Hepatocyte (in vitro differentiated cells): ENCODE results near the gene ITPKB. TPM values are rescaled to one million over a fixed set of nuclear protein-coding genes. Genes with fewer than 3 reads are reported as not detected.

ENCODE experiments used
- DNase-seq: peaks from one replicate; pipeline ENCODE4 v3.0.0-alpha.2; 2016; ENCODE audit warnings: low spot score
- H2AFZ ChIP-seq: fragments of 200-600 bp; sonication (generic); 2 replicates; pipeline ENCODE4 v1.6.0; 2016; ENCODE audit warnings: antibody characterized with exemption, mild to moderate bottlenecking
- H3K27ac ChIP-seq: fragments of 200-600 bp; sonication (generic); 2 replicates; pipeline ENCODE4 v1.5.1; 2016; ENCODE audit warnings: mild to moderate bottlenecking
- H3K27me3 ChIP-seq: fragments of 200-600 bp; sonication (generic); 2 replicates; pipeline ENCODE4 v1.6.1; 2016
- H3K36me3 ChIP-seq: fragments of 200-600 bp; sonication (generic); replicated peaks from 2 replicates; pipeline ENCODE4 v1.5.1; 2016; ENCODE audit warnings: low read depth; ENCODE audit not compliant: insufficient read depth
- H3K4me1 ChIP-seq: fragments of 200-600 bp; sonication (generic); 2 replicates; pipeline ENCODE4 v1.5.1; 2016; ENCODE audit warnings: mild to moderate bottlenecking, moderate library complexity; ENCODE audit not compliant: insufficient read depth
- H3K4me2 ChIP-seq: fragments of 200-600 bp; sonication (generic); 2 replicates; pipeline ENCODE4 v1.6.0; 2016
- H3K4me3 ChIP-seq: fragments of 200-600 bp; sonication (generic); 2 replicates; pipeline ENCODE4 v1.5.1; 2016; ENCODE audit warnings: mild to moderate bottlenecking
- H3K79me2 ChIP-seq: fragments of 200-600 bp; sonication (generic); 2 replicates; pipeline ENCODE4 v1.6.0; 2017; ENCODE audit warnings: mild to moderate bottlenecking
- H3K9me2 ChIP-seq: fragments of 200-600 bp; sonication (generic); replicated peaks from 2 replicates; pipeline ENCODE4 v1.6.0; 2017; ENCODE audit warnings: mild to moderate bottlenecking; ENCODE audit not compliant: insufficient read depth
- H3K9me3 ChIP-seq: fragments of 200-600 bp; sonication (generic); 2 replicates; pipeline ENCODE4 v1.5.1; 2016; ENCODE audit warnings: low read depth, mild to moderate bottlenecking
- H4K20me1 ChIP-seq: fragments of 200-600 bp; sonication (generic); 2 replicates; pipeline ENCODE4 v1.6.0; 2016; ENCODE audit warnings: mild to moderate bottlenecking; ENCODE audit not compliant: insufficient read depth, poor library complexity, severe bottlenecking
- CTCF ChIP-seq: fragments of 200-600 bp; sonication (generic); IDR thresholded peaks from 2 replicates; pipeline ENCODE4 v1.5.1; 2016; ENCODE audit warnings: antibody characterized with exemption, mild to moderate bottlenecking; ENCODE audit not compliant: poor library complexity
- EZH2 ChIP-seq: fragments of 200-600 bp; sonication (generic); IDR thresholded peaks from 2 replicates; pipeline ENCODE4 v1.6.1; 2016; ENCODE audit warnings: antibody characterized with exemption, mild to moderate bottlenecking, borderline replicate concordance
- EZH2phosphoT487 ChIP-seq: fragments of 200-600 bp; sonication (generic); IDR thresholded peaks from one replicate; pipeline ENCODE4 v1.6.1; 2018; ENCODE audit warnings: antibody characterized with exemption, mild to moderate bottlenecking, low read depth, moderate library complexity; ENCODE audit not compliant: unreplicated experiment, severe bottlenecking
- WGBS: methylation state at CpG from one replicate; pipeline ENCODE4 v1.1.6; 2016; ENCODE audit warnings: low lambda C conversion rate; ENCODE audit errors: missing lambda C conversion rate; 5-methylcytosine and 5-hydroxymethylcytosine counted together
- polyA plus RNA-seq: library from polyadenylated mRNA; unstranded; fragments of >200 nt; fragmentation: Nextera tagmentation; extraction: Ambion mirVana; gene quantifications from 2 replicates; pipeline ENCODE4 v1.2.1, GENCODE V29; 2016
- total RNA-seq: library from RNA; depleted of rRNA; stranded (reverse); fragments of >200 nt; gene quantifications from 2 replicates; pipeline ENCODE4 v1.2.3, GENCODE V29; 2014

ITPKB gene
- total and polyA plus RNA-seq, 2 experiments from 2014 or later, result 11.0 to 13.8 TPM

DNA sequence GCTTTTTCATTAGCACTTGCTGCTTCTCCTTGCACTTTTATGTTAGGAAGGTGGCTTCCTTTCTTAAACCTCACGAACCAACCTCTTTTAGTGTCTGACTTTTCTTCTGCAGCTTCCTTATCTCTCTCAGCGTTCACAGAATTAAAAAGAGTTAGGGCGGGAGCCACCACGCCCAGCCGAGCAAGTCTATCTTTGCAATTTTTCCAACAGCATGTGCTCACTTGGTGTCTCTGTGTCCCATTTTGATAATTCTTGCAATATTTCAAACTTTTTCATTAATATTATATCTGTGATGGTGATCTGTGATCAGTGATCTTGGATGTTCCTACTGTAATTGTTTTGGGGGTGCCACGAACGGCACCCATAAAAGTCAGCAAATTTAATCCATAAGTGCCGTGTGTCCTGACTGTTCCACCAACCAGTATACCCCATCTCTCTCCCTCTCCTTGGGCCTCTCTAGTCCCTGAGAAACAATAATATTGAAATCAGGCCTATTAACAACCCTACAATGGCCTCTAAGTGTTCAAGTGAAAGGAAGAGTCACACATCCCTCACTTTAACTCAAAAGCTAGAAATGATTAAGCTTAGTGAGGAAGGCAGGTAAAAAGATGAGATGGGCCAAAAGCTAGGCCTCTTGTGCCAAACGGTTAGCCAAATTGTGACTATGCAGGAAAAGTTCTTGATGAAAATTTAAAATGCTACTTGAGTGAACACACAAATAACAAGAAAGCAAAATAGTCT lies 15.9 kb upstream of the ITPKB start:
- TF ChIP-seq CTCF, result no peak
- TF ChIP-seq EZH2phosphoT487, result no peak
- TF ChIP-seq EZH2, result no peak
- H2AFZ ChIP-seq, result no peak overlapping the region
- DNase-seq, result no peak

DNA sequence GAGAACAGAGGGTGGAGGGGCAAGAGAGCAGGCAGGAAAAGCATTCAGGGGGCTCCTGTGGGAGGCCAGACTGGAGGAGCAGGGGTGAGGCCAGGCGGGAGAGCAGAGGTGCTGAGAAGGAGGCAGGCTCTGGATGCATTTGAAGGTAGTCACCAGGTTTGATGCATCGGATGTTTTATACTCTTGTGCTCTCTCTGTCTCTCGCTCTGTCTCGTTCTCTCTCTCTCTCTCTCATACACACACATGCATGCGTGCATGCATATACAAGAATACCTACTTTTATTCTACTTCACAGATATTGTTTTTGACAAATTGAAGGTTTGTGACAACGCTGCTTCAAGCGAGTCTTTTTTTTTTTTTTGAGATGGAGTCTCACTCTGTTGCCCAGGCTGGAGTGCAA lies 15.0 kb upstream of the ITPKB start:
- H3K4me1 ChIP-seq, result no peaks in the 10 kb centered on the region
- no peaks in the 10 kb centered on the region for H4K20me1 ChIP-seq
- WGBS, result 93% methylated on average over 7 of the region's 7 CpGs

More for the DNA sequence above, 15.9 kb upstream of the ITPKB start:
- no peak overlapping the region for H3K4me2 ChIP-seq
- no peaks in the 10 kb centered on the region for H3K27me3 ChIP-seq
- no peak overlapping the region for H3K4me3 ChIP-seq
- H4K20me1 ChIP-seq, result no peaks in the 10 kb centered on the region
- 80% methylated on average over 9 of the region's 9 CpGs for WGBS
- H3K36me3 ChIP-seq, result no peaks in the 10 kb centered on the region
- no peaks in the 10 kb centered on the region for H3K4me1 ChIP-seq
- H3K9me3 ChIP-seq, result no peaks in the 10 kb centered on the region
- no peaks in the 10 kb centered on the region for H3K9me2 ChIP-seq
- no peaks in the 10 kb centered on the region for H3K79me2 ChIP-seq
- H3K27ac ChIP-seq, result no peak overlapping the region

DNA sequence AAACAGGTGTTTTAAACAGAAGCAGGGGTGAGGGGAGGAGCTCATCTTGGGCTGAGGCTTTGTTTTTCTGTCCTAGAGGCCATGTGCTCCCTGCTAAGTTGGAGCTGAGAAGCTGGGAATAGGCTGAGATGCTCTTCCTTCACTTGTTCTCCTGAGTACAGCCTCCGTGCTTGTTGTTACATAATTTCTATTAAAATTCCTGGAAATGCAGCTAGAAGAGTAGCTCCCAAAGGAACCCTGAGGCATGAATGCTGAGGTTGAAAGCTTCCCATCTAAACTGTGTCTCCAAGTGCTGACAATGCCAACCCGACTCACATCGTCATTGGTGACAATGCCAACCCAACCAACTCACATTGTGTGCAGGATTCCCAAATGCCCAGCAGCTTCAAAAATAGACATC lies 12.6 kb upstream of the ITPKB start:
- H3K9me2 ChIP-seq, result no peaks in the 10 kb centered on the region
- no peak for DNase-seq
- H3K4me2 ChIP-seq, result no peak overlapping the region
- H3K79me2 ChIP-seq, result no peaks in the 10 kb centered on the region
- WGBS, result 95% methylated on average over 3 of the region's 3 CpGs
- H3K27ac ChIP-seq, result no peak overlapping the region
- H3K27me3 ChIP-seq, result no peaks in the 10 kb centered on the region
- no peak overlapping the region for H2AFZ ChIP-seq
- H3K4me3 ChIP-seq, result no peak overlapping the region
- H3K36me3 ChIP-seq, result no peaks in the 10 kb centered on the region
- H4K20me1 ChIP-seq, result no peaks in the 10 kb centered on the region
- H3K4me1 ChIP-seq, result no peaks in the 10 kb centered on the region
- no peaks in the 10 kb centered on the region for H3K9me3 ChIP-seq
- no peak for TF ChIP-seq EZH2phosphoT487
- no peak for TF ChIP-seq EZH2
- no peak for TF ChIP-seq CTCF

More for the DNA sequence above, 15.0 kb upstream of the ITPKB start:
- Histone ChIP-seq H3K9me3 (no peaks in the 10 kb centered on the region), H2AFZ (no peak overlapping the region), H3K27me3 (no peaks in the 10 kb centered on the region), H3K27ac (no peak overlapping the region), H3K79me2 (no peaks in the 10 kb centered on the region), H3K4me2 (no peak overlapping the region), H3K9me2 (no peaks in the 10 kb centered on the region), H3K36me3 (no peaks in the 10 kb centered on the region), H3K4me3 (no peak overlapping the region)
- DNase-seq, result no peak
- TF ChIP-seq EZH2 (no peak), CTCF (no peak), EZH2phosphoT487 (no peak)
